IMR-90 (cell line): ENCODE data around the gene PPP6R3. TPM values are rescaled to one million over a fixed set of nuclear protein-coding genes. Genes with fewer than 3 reads are reported as not detected.

ENCODE experiments used
- ATAC-seq: fragments of 200-7000 bp; cut with Tn5 transposase; 2 replicates; pipeline ENCODE4 v1.9.1; 2020; ENCODE audit warnings: low read depth, mild to moderate bottlenecking, moderate library complexity
- BruUV-seq: library from RNA; stranded (reverse); fragments of 400-500 nt; replicated peaks from 2 replicates; lab custom pipeline; 2021; lab: Mats Ljungman, UMichigan
- CTCF ChIA-PET: fragments of 300-600 bp; formaldehyde crosslinking; extraction: SDS; loops from one replicate; lab custom pipeline; 2021; ENCODE audit warnings: antibody characterized with exemption; lab: Yijun Ruan, JAX
- POLR2A ChIA-PET: fragments of 300-600 bp; sonication (Branson Sonifier 250); formaldehyde crosslinking; loops from one replicate; lab custom pipeline; 2022; ENCODE audit warnings: antibody characterized with exemption; ENCODE audit not compliant: unreplicated experiment; lab: Charles Lee
- DNase-seq: peaks from one replicate; pipeline ENCODE4 v3.0.0; 2013
- H2AFZ ChIP-seq: replicated peaks from 2 replicates; pipeline ENCODE3; 2013; ENCODE audit warnings: low read length, mild to moderate bottlenecking; ENCODE audit not compliant: poor library complexity
- H2AK5ac ChIP-seq: 2 replicates; pipeline ENCODE4 v1.6.1; 2013; ENCODE audit warnings: low read depth, low read length, inconsistent platforms
- H2AK9ac ChIP-seq: replicated peaks from 2 replicates; pipeline ENCODE3; 2013; ENCODE audit warnings: mild to moderate bottlenecking, low read depth, low read length, moderate library complexity; ENCODE audit not compliant: poor library complexity
- H2BK120ac ChIP-seq: 2 replicates; pipeline ENCODE4 v1.6.1; 2013; ENCODE audit warnings: low read depth, low read length, inconsistent platforms
- H2BK15ac ChIP-seq: 3 replicates; pipeline ENCODE4 v1.6.1; 2013; ENCODE audit warnings: low read depth, low read length, inconsistent platforms
- H2BK20ac ChIP-seq: 2 replicates; pipeline ENCODE4 v1.6.1; 2013; ENCODE audit warnings: low read depth, mild to moderate bottlenecking, inconsistent platforms, low read length, moderate library complexity
- H2BK5ac ChIP-seq: 2 replicates; pipeline ENCODE4 v1.6.1; 2013; ENCODE audit warnings: mild to moderate bottlenecking, low read depth, low read length, inconsistent platforms; ENCODE audit not compliant: poor library complexity, severe bottlenecking
- H3K14ac ChIP-seq: replicated peaks from 2 replicates; pipeline ENCODE4 v1.6.1; 2013; ENCODE audit warnings: low read depth, low read length, inconsistent platforms
- H3K18ac ChIP-seq: 2 replicates; pipeline ENCODE4 v1.6.1; 2013; ENCODE audit warnings: low read depth, low read length, control low read depth
- H3K23ac ChIP-seq: 2 replicates; pipeline ENCODE4 v1.6.1; 2013; ENCODE audit warnings: low read depth, low read length, inconsistent platforms
- H3K27ac ChIP-seq: 2 replicates; pipeline ENCODE4 v1.5.1; 2013; ENCODE audit warnings: mild to moderate bottlenecking, control low read depth, low read length; ENCODE audit not compliant: insufficient read depth
- H3K27me3 ChIP-seq: 2 replicates; pipeline ENCODE4 v1.6.1; 2013; ENCODE audit warnings: low read length; ENCODE audit not compliant: control insufficient read depth, insufficient read depth
- H3K36me3 ChIP-seq: 2 replicates; pipeline ENCODE4 v1.6.1; 2013; ENCODE audit warnings: low read length, mixed read lengths; ENCODE audit not compliant: control insufficient read depth, insufficient read depth
- H3K4ac ChIP-seq: 2 replicates; pipeline ENCODE4 v1.6.1; 2013; ENCODE audit warnings: low read depth, low read length, inconsistent platforms
- H3K4me1 ChIP-seq: 2 replicates; pipeline ENCODE4 v1.6.1; 2013; ENCODE audit warnings: low read length, mixed read lengths; ENCODE audit not compliant: control insufficient read depth, insufficient read depth
- H3K4me2 ChIP-seq: 2 replicates; pipeline ENCODE4 v1.6.1; 2013; ENCODE audit warnings: low read depth, mild to moderate bottlenecking, control low read depth, low read length, moderate library complexity
- H3K4me3 ChIP-seq: 2 replicates; pipeline ENCODE4 v1.5.1; 2013; ENCODE audit warnings: low read depth, mild to moderate bottlenecking, control low read depth, low read length, moderate library complexity; ENCODE audit not compliant: insufficient read depth
- H3K56ac ChIP-seq: 2 replicates; pipeline ENCODE4 v1.6.1; 2013; ENCODE audit warnings: low read length, inconsistent platforms; ENCODE audit not compliant: insufficient read depth; ENCODE audit errors: extremely low read depth
- H3K79me1 ChIP-seq, 2 experiments: 2 replicates each; pipeline ENCODE4 v1.6.1; 2013; ENCODE audit warnings: low read length in 2 of 2, inconsistent platforms in 1 of 2, low read depth in 1 of 2
- H3K9ac ChIP-seq: 2 replicates; pipeline ENCODE4 v1.6.1; 2013; ENCODE audit warnings: low read depth, low read length, control low read depth
- H3K9me1 ChIP-seq: 2 replicates; pipeline ENCODE4 v1.6.1; 2013; ENCODE audit warnings: low read length, inconsistent platforms; ENCODE audit not compliant: insufficient read depth
- H3K9me3 ChIP-seq: 2 replicates; pipeline ENCODE4 v1.6.1; 2013; ENCODE audit warnings: low read length; ENCODE audit not compliant: control insufficient read depth, insufficient read depth
- H4K20me1 ChIP-seq: 2 replicates; pipeline ENCODE4 v1.6.1; 2013; ENCODE audit warnings: low read length, inconsistent platforms; ENCODE audit not compliant: insufficient read depth
- H4K5ac ChIP-seq: 2 replicates; pipeline ENCODE4 v1.6.1; 2013; ENCODE audit warnings: mild to moderate bottlenecking, low read depth, low read length, control low read depth
- H4K8ac ChIP-seq, 2 experiments: 2 replicates each; pipeline ENCODE4 v1.6.1; 2013; ENCODE audit warnings: low read depth in 2 of 2, low read length in 2 of 2, control low read depth in 1 of 2, inconsistent platforms in 1 of 2
- H4K91ac ChIP-seq: 2 replicates; pipeline ENCODE4 v1.6.1; 2013; ENCODE audit warnings: low read depth, low read length, inconsistent platforms; ENCODE audit not compliant: insufficient read depth
- CEBPB ChIP-seq: IDR thresholded peaks from 2 replicates; pipeline ENCODE4 v1.6.1; 2012; ENCODE audit warnings: low read depth, low read length, improper control_type of control experiment
- ELK1 ChIP-seq: fragments of 150-350 bp; IDR thresholded peaks from 2 replicates; pipeline ENCODE4 v1.6.1; 2016; ENCODE audit warnings: low read depth, mild to moderate bottlenecking, low read length, moderate library complexity, borderline replicate concordance
- MAFK ChIP-seq: IDR thresholded peaks from 2 replicates; pipeline ENCODE4 v1.6.1; 2012; ENCODE audit warnings: low read depth, low read length, improper control_type of control experiment
- MXI1 ChIP-seq: IDR thresholded peaks from 2 replicates; pipeline ENCODE4 v1.6.1; 2012; ENCODE audit warnings: low read depth, mild to moderate bottlenecking, low read length, moderate library complexity, borderline replicate concordance
- NFE2L2 ChIP-seq: fragments of 150-350 bp; IDR thresholded peaks from 2 replicates; pipeline ENCODE4 v1.6.1; 2016; ENCODE audit warnings: low read depth, mild to moderate bottlenecking, low read length
- POLR2A ChIP-seq: IDR thresholded peaks from 2 replicates; pipeline ENCODE4 v1.6.1; 2012; ENCODE audit warnings: mild to moderate bottlenecking, low read depth, low read length
- SMC3 ChIP-seq: fragments of 150-350 bp; IDR thresholded peaks from 2 replicates; pipeline ENCODE4 v1.6.1; 2016; ENCODE audit warnings: low read depth, mild to moderate bottlenecking, antibody characterized with exemption, low read length, moderate library complexity
- WGBS, 2 experiments: methylation state at CpG; one replicate each; pipeline versions ENCODE4 v1.1.5 to v1.1.7; 2013; ENCODE audit warnings: missing lambda C conversion rate in 2 of 2; ENCODE audit not compliant: insufficient read length in 1 of 2; ENCODE audit errors: extremely low coverage in 2 of 2; 5-methylcytosine and 5-hydroxymethylcytosine counted together
- dilution Hi-C: fragments of 300-500 bp; cut with HindIII; formaldehyde crosslinking; loops from one replicate; pipeline ENCODE4 v1.14.3; 2018; ENCODE audit warnings: low sequenced_read_pairs; ENCODE audit not compliant: unreplicated experiment
- in situ Hi-C: fragments of 300-500 bp; cut with MboI; formaldehyde crosslinking; loops from 3 replicates; pipeline ENCODE4 v1.14.3; 2019; ENCODE audit warnings: low sequenced_read_pairs, inconsistent platforms, mixed read lengths
- intact Hi-C: fragments of 100-400 bp; cut with micrococcal nuclease; formaldehyde crosslinking; loops from 2 replicates; pipeline ENCODE4 v1.10.0; 2022
- polyA plus RNA-seq, 3 experiments: library from polyadenylated mRNA; depleted of rRNA; stranded (reverse); fragments of >200 nt; gene quantifications; 2 replicates each; pipeline ENCODE4 v1.2.3, GENCODE V29; 2012; ENCODE audit warnings: low replicate concordance in 1 of 3
- total RNA-seq: library from RNA; depleted of rRNA; stranded (reverse); fragments of >200 nt; gene quantifications from 2 replicates; pipeline ENCODE4 v1.2.3, GENCODE V29; 2012

The PPP6R3 gene
- total and polyA plus RNA-seq, 2 of the 4 experiments (the other 2 are of a cell fraction) = 29.0 to 123 TPM

GRCh38 chr11:68439355-68440065 lies 21.0 kb upstream of the PPP6R3 start (continued):
- TF ChIP-seq MXI1 = no peak

- Histone ChIP-seq H3K9me1 (peaks cover 19% of the 10 kb centered on the region; the same call in 1 of the 2 replicates), H2AFZ (no peak overlapping the region), H3K27ac (no peak overlapping the region), H2BK5ac (no peak overlapping the region), H3K56ac (no peak overlapping the region), H3K23ac (no peak overlapping the region), H2BK15ac (no peak overlapping the region), H2BK120ac (no peak overlapping the region), H2AK5ac (no peak overlapping the region), H3K18ac (no peak overlapping the region), H4K5ac (no peak overlapping the region; the same call in 1 of the 2 replicates), H3K4ac (no peak overlapping the region), H3K36me3 (peaks cover 23% of the 10 kb centered on the region), H4K91ac (no peak overlapping the region), H3K9ac (no peak overlapping the region), H4K8ac (no peak overlapping the region), H3K27me3 (no peaks in the 10 kb centered on the region), H3K4me1 (peaks cover 20% of the 10 kb centered on the region), H2AK9ac (peak overlapping the region; percentile 9), H3K9me3 (no peaks in the 10 kb centered on the region), H2BK20ac (no peak overlapping the region), H3K79me1 (0 out of 4 replicates have a peak, but pooled peaks cover 0 to 2% of the 10 kb centered on the region in 2 experiments), H3K4me2 (no peak overlapping the region), H3K14ac (no peak overlapping the region), H3K4me3 (no peak overlapping the region), H4K20me1 (0 out of 2 replicates have a peak, but pooled peaks cover 3% of the 10 kb centered on the region)
- ATAC-seq (no peak), DNase-seq (no peak)
- ChIA-PET POLR2A (no interaction called here), CTCF (no interaction called here)
- in situ Hi-C loops = no loop called here
- no TSS peak for BruUV-seq
- intact Hi-C loops = no loop called here
- TF ChIP-seq CEBPB (no peak), NFE2L2 (no peak), POLR2A (no peak), ELK1 (no peak), MAFK (no peak), SMC3 (no peak)
- WGBS, 2 experiments = 75% methylated on average over 6 of the region's 8 CpGs; no CpG with 5 or more reads in 1 of the 2 experiments
- dilution Hi-C loops = no loop called here
These were observed 20.3 kb upstream of the PPP6R3 start for GRCh38 chr11:68440224-68440623.
